H1 (cell line): ENCODE results near the gene CELF2. TPM values are rescaled to one million over a fixed set of nuclear protein-coding genes. Genes with fewer than 3 reads are reported as not detected.

Source experiments
- CTCF ChIA-PET: fragments of 300-600 bp; sonication (Branson Sonifier 250); formaldehyde crosslinking; loops from one replicate; lab custom pipeline; 2021; ENCODE audit not compliant: partially characterized antibody; lab: Charles Lee
- POLR2A ChIA-PET: fragments of 300-600 bp; sonication (Branson Sonifier 250); formaldehyde crosslinking; loops from one replicate; lab custom pipeline; 2021; ENCODE audit warnings: inconsistent platforms; ENCODE audit not compliant: partially characterized antibody; lab: Charles Lee
- DNase-seq, 2 experiments: peaks; one replicate each; pipeline versions ENCODE4 v3.0.0 to v3.0.0-alpha.2; 2010 to 2022; ENCODE audit warnings: low spot score in 2 of 2, low read depth in 1 of 2, mixed read lengths in 1 of 2
- FAIRE-seq: peaks from 2 replicates; lab custom pipeline; 2011; peaks lifted over from hg19 to GRCh38; lab: Jason Lieb, UNC
- H2AFZ ChIP-seq: 2 replicates; pipeline ENCODE4 v1.8.1; 2012; ENCODE audit warnings: low read length, inconsistent platforms
- H2AK5ac ChIP-seq: 2 replicates; pipeline ENCODE4 v1.6.1; 2013; ENCODE audit warnings: low read depth, low read length
- H2BK120ac ChIP-seq: replicated peaks from 2 replicates; pipeline ENCODE3; 2013; ENCODE audit warnings: low read depth, low read length, inconsistent platforms
- H2BK12ac ChIP-seq: 2 replicates; pipeline ENCODE4 v1.6.1; 2013; ENCODE audit warnings: low read depth, low read length
- H2BK15ac ChIP-seq: 2 replicates; pipeline ENCODE4 v1.6.1; 2013; ENCODE audit warnings: low read length
- H2BK20ac ChIP-seq: 2 replicates; pipeline ENCODE4 v1.6.1; 2013; ENCODE audit warnings: low read length
- H2BK5ac ChIP-seq: 2 replicates; pipeline ENCODE4 v1.6.1; 2013; ENCODE audit warnings: low read depth, low read length
- H3K14ac ChIP-seq: 2 replicates; pipeline ENCODE4 v1.6.1; 2013; ENCODE audit warnings: inconsistent platforms; ENCODE audit not compliant: insufficient read length
- H3K18ac ChIP-seq: 2 replicates; pipeline ENCODE4 v1.6.1; 2013; ENCODE audit warnings: low read length; ENCODE audit errors: extremely low read depth
- H3K23ac ChIP-seq: 2 replicates; pipeline ENCODE4 v1.6.1; 2013; ENCODE audit warnings: inconsistent platforms; ENCODE audit not compliant: insufficient read length
- H3K23me2 ChIP-seq: 2 replicates; pipeline ENCODE4 v1.6.1; 2013; ENCODE audit warnings: low read depth, low read length
- H3K27ac ChIP-seq: 2 replicates; pipeline ENCODE4 v1.6.1; 2011; ENCODE audit warnings: low read depth, low read length, inconsistent platforms
- H3K27me3 ChIP-seq, 4 experiments: replicated peaks in 1 of 4; 1 replicate in 1 of 4; 2 replicates in 3 of 4; pipeline versions ENCODE4 v1.6.1 to v1.8.1; 2011 to 2013; ENCODE audit warnings: low read length in 3 of 4, mild to moderate bottlenecking in 3 of 4, inconsistent platforms in 2 of 4, mixed read lengths in 2 of 4, moderate library complexity in 1 of 4; ENCODE audit not compliant: control insufficient read depth in 3 of 4, insufficient read depth in 3 of 4; ENCODE audit errors: extremely low read depth in 1 of 4
- H3K36me3 ChIP-seq, 4 experiments: 2 replicates each; pipeline versions ENCODE4 v1.6.1 to v1.8.1; 2011 to 2013; ENCODE audit warnings: mild to moderate bottlenecking in 4 of 4, low read length in 3 of 4, moderate library complexity in 2 of 4, control low read depth in 1 of 4, inconsistent platforms in 1 of 4; ENCODE audit not compliant: insufficient read depth in 4 of 4, control insufficient read depth in 2 of 4
- H3K4ac ChIP-seq: replicated peaks from 2 replicates; pipeline ENCODE3; 2013; ENCODE audit warnings: low read length, low read depth, mixed read lengths, inconsistent platforms; ENCODE audit not compliant: insufficient read length
- H3K4me1 ChIP-seq, 4 experiments: replicated peaks in 1 of 4; 1 replicate in 1 of 4; 2 replicates in 3 of 4; pipeline versions ENCODE4 v1.6.1 to v1.8.1; 2011 to 2013; ENCODE audit warnings: low read length in 3 of 4, inconsistent platforms in 2 of 4, mixed read lengths in 1 of 4; ENCODE audit not compliant: insufficient read depth in 4 of 4, control insufficient read depth in 3 of 4
- H3K4me2 ChIP-seq, 2 experiments: 2 replicates each; pipeline versions ENCODE4 v1.6.1 to v1.8.1; 2011 to 2013; ENCODE audit warnings: low read depth in 2 of 2, low read length in 2 of 2, control low read depth in 1 of 2, inconsistent platforms in 1 of 2, mild to moderate bottlenecking in 1 of 2; ENCODE audit not compliant: insufficient read depth in 1 of 2
- H3K4me3 ChIP-seq, 4 experiments: fragments of 200-600, 300-600 bp in 1 of 4; sonication (generic), shearing (Covaris generic), sonication (Bioruptor Twin) in 1 of 4; 2 replicates each; pipeline versions ENCODE4 v1.5.1 to v1.8.1; 2011 to 2016; ENCODE audit warnings: low read length in 4 of 4, low read depth in 3 of 4, control low read depth in 2 of 4, inconsistent platforms in 2 of 4, mild to moderate bottlenecking in 2 of 4, mixed read lengths in 1 of 4, moderate library complexity in 1 of 4; ENCODE audit not compliant: insufficient read depth in 2 of 4; ENCODE audit errors: extremely low read depth in 1 of 4
- H3K56ac ChIP-seq: replicated peaks from 2 replicates; pipeline ENCODE3; 2013; ENCODE audit warnings: low read depth, mild to moderate bottlenecking, mixed read lengths, low read length, inconsistent platforms; ENCODE audit not compliant: insufficient read length
- H3K79me1 ChIP-seq: 2 replicates; pipeline ENCODE4 v1.6.1; 2013; ENCODE audit warnings: low read depth, low read length, control low read depth
- H3K79me2 ChIP-seq, 2 experiments: 2 replicates each; pipeline versions ENCODE4 v1.6.1 to v1.8.1; 2012 to 2013; ENCODE audit warnings: low read length in 2 of 2, mild to moderate bottlenecking in 2 of 2, inconsistent platforms in 1 of 2; ENCODE audit not compliant: insufficient read depth in 2 of 2, control insufficient read depth in 1 of 2
- H3K9ac ChIP-seq, 4 experiments: replicated peaks in 1 of 4; 1 replicate in 1 of 4; 2 replicates in 3 of 4; pipeline versions ENCODE4 v1.6.1 to v1.8.1; 2011 to 2013; ENCODE audit warnings: low read depth in 3 of 4, low read length in 3 of 4, control low read depth in 2 of 4, mild to moderate bottlenecking in 2 of 4, moderate library complexity in 2 of 4, inconsistent platforms in 1 of 4; ENCODE audit errors: extremely low read depth in 1 of 4
- H3K9me3 ChIP-seq, 2 experiments: 2 replicates each; pipeline versions ENCODE4 v1.6.1 to v1.8.1; 2012 to 2013; ENCODE audit warnings: mild to moderate bottlenecking in 2 of 2, moderate library complexity in 2 of 2, control low read depth in 1 of 2, inconsistent platforms in 1 of 2, low read depth in 1 of 2, low read length in 1 of 2, mixed read lengths in 1 of 2; ENCODE audit not compliant: insufficient read depth in 2 of 2
- H4K20me1 ChIP-seq, 2 experiments: replicated peaks in 1 of 2; 2 replicates each; pipeline versions ENCODE3 to v1.8.1; 2011 to 2013; ENCODE audit warnings: inconsistent platforms in 2 of 2, low read length in 2 of 2, mild to moderate bottlenecking in 1 of 2; ENCODE audit not compliant: insufficient read depth in 2 of 2, control insufficient read depth in 1 of 2
- H4K5ac ChIP-seq: 2 replicates; pipeline ENCODE4 v1.6.1; 2013; ENCODE audit warnings: low read length, low read depth, mixed read lengths, inconsistent platforms; ENCODE audit not compliant: insufficient read length
- H4K8ac ChIP-seq: 2 replicates; pipeline ENCODE4 v1.8.0; 2013; ENCODE audit warnings: mild to moderate bottlenecking, moderate library complexity, low read length, inconsistent platforms; ENCODE audit not compliant: insufficient read depth; ENCODE audit errors: extremely low read depth
- H4K91ac ChIP-seq: replicated peaks from 2 replicates; pipeline ENCODE3; 2013; ENCODE audit warnings: low read length, mixed read lengths, inconsistent platforms; ENCODE audit not compliant: insufficient read length
- BCL11A ChIP-seq, 2 experiments: IDR thresholded peaks; one replicate each; pipeline ENCODE4 v1.6.1; 2011; ENCODE audit warnings: low read depth in 2 of 2, low read length in 2 of 2, mild to moderate bottlenecking in 2 of 2
- BRCA1 ChIP-seq: IDR thresholded peaks from 2 replicates; pipeline ENCODE4 v1.6.1; 2012; ENCODE audit warnings: low read depth, low read length, improper control_type of control experiment
- CEBPB ChIP-seq: IDR thresholded peaks from 2 replicates; pipeline ENCODE4 v1.6.1; 2012; ENCODE audit warnings: low read depth, low read length
- CHD2 ChIP-seq: IDR thresholded peaks from 2 replicates; pipeline ENCODE4 v1.6.1; 2012; ENCODE audit warnings: low read length, improper control_type of control experiment
- GTF2F1 ChIP-seq: IDR thresholded peaks from 2 replicates; pipeline ENCODE4 v1.6.1; 2012; ENCODE audit warnings: low read depth, low read length, improper control_type of control experiment, borderline replicate concordance
- POU5F1 ChIP-seq: IDR thresholded peaks from 2 replicates; pipeline ENCODE4 v1.6.1; 2011; ENCODE audit warnings: low read depth, mild to moderate bottlenecking, low read length, moderate library complexity
- RAD21 ChIP-seq, 2 experiments: IDR thresholded peaks in 1 of 2; conservative IDR thresholded peaks in 1 of 2; 2 replicates each; pipeline ENCODE4 v1.6.1; 2011; ENCODE audit warnings: low read depth in 2 of 2, low read length in 2 of 2, improper control_type of control experiment in 1 of 2, inconsistent platforms in 1 of 2, mild to moderate bottlenecking in 1 of 2, moderate library complexity in 1 of 2
- SIN3A ChIP-seq, 2 experiments: IDR thresholded peaks in 1 of 2; conservative IDR thresholded peaks in 1 of 2; 2 replicates each; pipeline ENCODE4 v1.6.1; 2011 to 2012; ENCODE audit warnings: low read length in 2 of 2, improper control_type of control experiment in 1 of 2, low read depth in 1 of 2, mild to moderate bottlenecking in 1 of 2
- TBP ChIP-seq: IDR thresholded peaks from 2 replicates; pipeline ENCODE4 v1.6.1; 2011; ENCODE audit warnings: low read depth, low read length, improper control_type of control experiment
- YY1 ChIP-seq: IDR thresholded peaks from 2 replicates; pipeline ENCODE4 v1.6.1; 2011; ENCODE audit warnings: low read depth, mild to moderate bottlenecking, low read length
- ZNF274 ChIP-seq: IDR thresholded peaks from 2 replicates; pipeline ENCODE4 v1.7.0; 2012; ENCODE audit warnings: low read length, borderline replicate concordance; ENCODE audit errors: extremely low read depth
- WGBS, 2 experiments: shearing (Covaris generic) in 1 of 2; methylation state at CpG; one replicate each; pipeline versions ENCODE4 v1.1.6 to v1.1.7; 2013 to 2015; ENCODE audit warnings: low lambda C conversion rate in 2 of 2, mixed read lengths in 2 of 2, inconsistent platforms in 1 of 2, low coverage in 1 of 2, missing lambda C conversion rate in 1 of 2; ENCODE audit not compliant: insufficient replicate concordance in 2 of 2, insufficient coverage in 1 of 2, insufficient read length in 1 of 2; ENCODE audit errors: extremely low coverage in 1 of 2, missing lambda C conversion rate in 1 of 2; 5-methylcytosine and 5-hydroxymethylcytosine counted together
- polyA plus RNA-seq, 7 experiments: library from polyadenylated mRNA; depleted of rRNA in 3 of 7; stranded (reverse) in 5 of 7; unstranded in 2 of 7; fragments of >200 nt in 5 of 7; fragments of 200-250 nt in 2 of 7; gene quantifications; 1 replicate in 5 of 7; 2 replicates in 1 of 7; 4 replicates in 1 of 7; pipeline versions ENCODE4 v1.2.1 to v1.2.3, GENCODE V29; 2011 to 2013; ENCODE audit warnings: missing spikeins in 2 of 7, mixed read lengths in 2 of 7
- total RNA-seq: library from RNA; stranded (reverse); fragmentation: NEBNext Ultra II Directional; extraction: Animal tissue kit (Norgen Biotek cat#: 25700); gene quantifications from 2 replicates; pipeline ENCODE4 v1.2.1, GENCODE V29; 2021
- TF ChIP-seq, protein P1 (sequence below): IDR thresholded peaks from 2 replicates; pipeline ENCODE4 v1.6.1; 2011; ENCODE audit warnings: low read length, improper control_type of control experiment

CELF2 gene
- total and polyA plus RNA-seq, 2 of the 8 experiments (the other 6 are each of a cell fraction or from before 2014, with no cell fraction given): 18.3 to 22.7 TPM

DNA sequence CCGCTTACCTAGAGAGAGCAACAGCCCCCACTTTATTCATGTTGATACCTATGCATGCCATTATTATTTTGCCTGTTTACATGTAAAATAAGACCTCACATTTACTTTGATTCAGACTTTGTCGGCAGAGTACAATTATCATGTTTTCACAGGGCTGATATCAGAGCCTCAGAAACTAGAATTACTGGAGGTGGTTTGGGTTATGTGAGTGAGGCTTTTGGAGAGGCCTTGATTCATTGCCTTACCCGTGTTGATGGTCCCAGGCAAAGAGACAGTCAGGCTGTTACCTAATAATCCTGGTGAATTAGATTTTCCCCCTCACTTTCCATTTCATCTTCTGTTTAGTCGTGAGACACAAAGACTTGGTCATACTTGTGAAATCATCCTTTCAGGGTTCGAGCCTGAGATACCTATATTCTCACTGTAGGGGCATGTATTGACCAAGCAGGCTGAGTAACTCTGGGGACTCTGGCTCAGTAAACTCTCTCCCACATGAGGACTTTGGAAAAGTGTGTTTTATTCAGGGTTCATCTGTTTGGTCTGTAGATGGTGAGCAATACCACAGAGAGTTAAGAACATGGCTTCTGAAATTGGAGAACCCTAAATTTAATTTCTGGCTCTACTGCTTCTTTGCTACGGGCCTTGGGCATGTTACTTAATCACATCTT lies 150.9 kb downstream of the CELF2 start:
- H3K79me2 ChIP-seq: no peaks in the 10 kb centered on the region
- no peak overlapping the region for H3K14ac ChIP-seq
- H4K8ac ChIP-seq: no peak overlapping the region
- no peak overlapping the region for H3K18ac ChIP-seq
- no peak overlapping the region for H3K56ac ChIP-seq
- FAIRE-seq (no peak), DNase-seq (peak in 1 of 2 experiments; percentile 6)
- peaks cover 0 to 1% (median 0%) of the 10 kb centered on the region in 4 experiments; a peak in 2 of 7 replicates for H3K27me3 ChIP-seq
- no peak overlapping the region for H3K27ac ChIP-seq
- no peak overlapping the region for H2AFZ ChIP-seq
- no peaks in the 10 kb centered on the region; a peak in 1 of 8 replicates for H3K36me3 ChIP-seq
- H3K4me1 ChIP-seq: peaks cover 3 to 12% (median 8%) of the 10 kb centered on the region in 4 experiments; a peak in 6 of 7 replicates
- H2BK120ac ChIP-seq: no peak overlapping the region
- no peaks in the 10 kb centered on the region for H3K9me3 ChIP-seq
- H2BK5ac ChIP-seq: no peak overlapping the region
- WGBS, 2 experiments: 89% methylated on average over 6 of the region's 6 CpGs; no CpG with 5 or more reads in 1 of the 2 experiments
- H3K4me3 ChIP-seq: no peak overlapping the region
- ChIA-PET POLR2A (no interaction called here), CTCF (interaction anchor here (0.7 to 1.9 kb wide), 5 partner anchors 10 to 1144 kb away, joined by 3 to 6 read pairs (median 4); no protein-coding TSS in a partner anchor)
- H2AK5ac ChIP-seq: no peak overlapping the region
- no peaks in the 10 kb centered on the region; the same call in 1 of the 2 replicates for H3K79me1 ChIP-seq
- no peak overlapping the region for H2BK20ac ChIP-seq
- H3K4me2 ChIP-seq: no peak overlapping the region
- H2BK15ac ChIP-seq: no peak overlapping the region
- H3K23me2 ChIP-seq: peaks cover 12% of the 10 kb centered on the region; the same call in 1 of the 2 replicates
- no peak overlapping the region for H2BK12ac ChIP-seq
- H3K9ac ChIP-seq: no peak overlapping the region
- no peaks in the 10 kb centered on the region for H4K20me1 ChIP-seq
- H3K23ac ChIP-seq: no peak overlapping the region
- H4K91ac ChIP-seq: no peak overlapping the region
- no peak overlapping the region for H4K5ac ChIP-seq
- H3K4ac ChIP-seq: no peak overlapping the region
- TF ChIP-seq CHD2: no peak
- TF ChIP-seq BRCA1: no peak
- TF ChIP-seq BCL11A (IDR thresholded peaks at IDR 0.05; ENCODE audit: low read depth in 2 of 2, low read length in 2 of 2): no peak
- TF ChIP-seq POU5F1: no peak
- no peak for TF ChIP-seq SIN3A (conservative IDR thresholded peaks at IDR 0.05 in 1 of 2, IDR thresholded peaks at IDR 0.05 in 1 of 2; ENCODE audit: low read depth in 1 of 2, low read length in 2 of 2)
- no peak for TF ChIP-seq RAD21 (IDR thresholded peaks at IDR 0.05 in 1 of 2, conservative IDR thresholded peaks at IDR 0.05 in 1 of 2; ENCODE audit: low read depth in 2 of 2, low read length in 2 of 2)
- no peak for TF ChIP-seq TBP
- TF ChIP-seq, protein P1, sequence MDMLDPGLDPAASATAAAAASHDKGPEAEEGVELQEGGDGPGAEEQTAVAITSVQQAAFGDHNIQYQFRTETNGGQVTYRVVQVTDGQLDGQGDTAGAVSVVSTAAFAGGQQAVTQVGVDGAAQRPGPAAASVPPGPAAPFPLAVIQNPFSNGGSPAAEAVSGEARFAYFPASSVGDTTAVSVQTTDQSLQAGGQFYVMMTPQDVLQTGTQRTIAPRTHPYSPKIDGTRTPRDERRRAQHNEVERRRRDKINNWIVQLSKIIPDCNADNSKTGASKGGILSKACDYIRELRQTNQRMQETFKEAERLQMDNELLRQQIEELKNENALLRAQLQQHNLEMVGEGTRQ: no peak
- TF ChIP-seq CEBPB: no peak
- TF ChIP-seq GTF2F1: no peak
- TF ChIP-seq YY1: no peak
- no peak for TF ChIP-seq ZNF274
